Omental fat pad (tissue), 4 donors: ENCODE data around the gene CP. TPM values are rescaled to one million over a fixed set of nuclear protein-coding genes. Genes with fewer than 3 reads are reported as not detected.

Experiments
- ATAC-seq: fragments of 150-250 bp; one replicate; pipeline ENCODE4 v1.9.1; 2016; ENCODE audit warnings: mild to moderate bottlenecking, moderate library complexity; ENCODE audit not compliant: low FRiP score
- DNase-seq: peaks from one replicate; pipeline ENCODE4 v3.0.0-alpha.2; 2019; ENCODE audit warnings: low spot score
- total RNA-seq, 4 donors: library from RNA; depleted of rRNA; stranded (reverse); fragments of >200 nt; gene quantifications; one replicate each; pipeline ENCODE4 v1.1.0, GENCODE V29; 2016
- TF ChIP-seq, protein P1 (sequence below), 3 donors: fragments of 450-650 bp; IDR thresholded peaks; one replicate each; pipeline ENCODE4 v1.5.1; 2016 to 2017; ENCODE audit warnings: antibody characterized with exemption in 3 of 3, mild to moderate bottlenecking in 3 of 3, moderate library complexity in 2 of 3

Gene CP
- total RNA-seq, 4 donors from 2014 or later = 0.95 to 24.3 (median 9.3) TPM

DNA sequence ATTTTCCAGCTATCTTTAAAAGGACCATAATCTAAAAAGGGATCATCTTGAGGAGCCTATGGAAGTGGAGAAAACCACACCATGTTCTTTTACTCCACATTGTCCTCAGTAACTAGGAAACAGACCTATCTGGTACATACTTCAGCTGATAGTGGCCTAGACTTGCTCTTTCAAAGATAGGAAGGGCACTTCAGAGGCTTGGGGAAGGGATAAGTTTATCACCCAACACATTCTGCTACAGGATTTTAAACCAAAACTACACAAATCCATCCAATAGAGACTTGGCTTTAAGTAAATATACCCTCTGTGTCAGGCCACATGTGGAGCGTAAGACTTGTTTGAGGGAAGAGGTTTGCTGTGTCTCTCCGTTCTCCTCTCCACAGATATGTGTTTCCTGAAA is 35.4 kb downstream of the CP start:
- no peak for ATAC-seq
- TF ChIP-seq, protein P1, sequence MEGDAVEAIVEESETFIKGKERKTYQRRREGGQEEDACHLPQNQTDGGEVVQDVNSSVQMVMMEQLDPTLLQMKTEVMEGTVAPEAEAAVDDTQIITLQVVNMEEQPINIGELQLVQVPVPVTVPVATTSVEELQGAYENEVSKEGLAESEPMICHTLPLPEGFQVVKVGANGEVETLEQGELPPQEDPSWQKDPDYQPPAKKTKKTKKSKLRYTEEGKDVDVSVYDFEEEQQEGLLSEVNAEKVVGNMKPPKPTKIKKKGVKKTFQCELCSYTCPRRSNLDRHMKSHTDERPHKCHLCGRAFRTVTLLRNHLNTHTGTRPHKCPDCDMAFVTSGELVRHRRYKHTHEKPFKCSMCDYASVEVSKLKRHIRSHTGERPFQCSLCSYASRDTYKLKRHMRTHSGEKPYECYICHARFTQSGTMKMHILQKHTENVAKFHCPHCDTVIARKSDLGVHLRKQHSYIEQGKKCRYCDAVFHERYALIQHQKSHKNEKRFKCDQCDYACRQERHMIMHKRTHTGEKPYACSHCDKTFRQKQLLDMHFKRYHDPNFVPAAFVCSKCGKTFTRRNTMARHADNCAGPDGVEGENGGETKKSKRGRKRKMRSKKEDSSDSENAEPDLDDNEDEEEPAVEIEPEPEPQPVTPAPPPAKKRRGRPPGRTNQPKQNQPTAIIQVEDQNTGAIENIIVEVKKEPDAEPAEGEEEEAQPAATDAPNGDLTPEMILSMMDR (IDR thresholded peaks at IDR 0.05) = no peak
- DNase-seq = no peak

DNA sequence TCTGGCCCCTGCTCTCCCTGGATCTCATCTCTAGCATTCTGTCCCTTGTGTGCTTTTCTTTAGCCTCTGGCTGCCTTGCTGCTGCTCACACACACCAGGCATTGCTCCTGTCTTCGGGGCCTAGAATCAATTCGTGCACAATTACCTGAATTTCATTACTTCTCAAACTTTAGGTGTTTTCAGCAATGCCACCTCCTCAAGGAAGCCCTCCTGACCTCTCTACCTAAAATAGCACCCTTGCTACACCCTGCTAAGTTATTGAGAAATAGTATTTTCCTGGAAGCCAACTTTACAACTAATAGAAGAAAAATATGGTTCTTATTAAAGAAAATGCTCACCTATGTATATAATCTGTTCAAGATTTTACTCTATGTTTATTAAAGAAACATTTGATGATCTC is 40.4 kb downstream of the CP start:
- ATAC-seq (no peak), DNase-seq (no peak)
- TF ChIP-seq, protein P1 (IDR thresholded peaks at IDR 0.05) = no peak

DNA sequence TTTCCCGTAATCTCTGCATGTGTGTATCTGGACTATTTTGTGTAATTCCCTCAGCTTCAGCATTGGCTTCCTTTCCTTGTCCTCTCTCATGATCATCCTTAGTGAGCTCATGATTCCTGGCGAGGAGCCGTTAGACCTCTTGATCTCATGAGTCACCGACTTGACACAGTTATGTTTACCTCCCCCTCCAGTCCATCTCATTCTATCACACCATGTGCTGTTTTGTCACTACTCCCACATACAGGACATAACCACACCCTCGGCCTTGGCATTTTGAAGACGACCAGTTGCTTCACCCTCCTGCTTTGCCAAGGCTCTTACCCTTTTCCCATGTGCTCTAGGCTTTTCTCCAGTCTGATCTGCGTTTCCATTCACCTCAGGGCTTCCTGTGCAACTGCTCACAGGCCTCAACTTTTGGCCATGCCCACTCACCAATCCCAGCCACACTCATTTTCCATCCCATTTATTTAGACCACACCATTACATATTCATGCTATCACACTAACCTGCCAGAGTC is 41.5 kb downstream of the CP start:
- DNase-seq = peak; percentile 88
- TF ChIP-seq, protein P1 (IDR thresholded peaks at IDR 0.05) = no peak
- peak; percentile 98 for ATAC-seq

DNA sequence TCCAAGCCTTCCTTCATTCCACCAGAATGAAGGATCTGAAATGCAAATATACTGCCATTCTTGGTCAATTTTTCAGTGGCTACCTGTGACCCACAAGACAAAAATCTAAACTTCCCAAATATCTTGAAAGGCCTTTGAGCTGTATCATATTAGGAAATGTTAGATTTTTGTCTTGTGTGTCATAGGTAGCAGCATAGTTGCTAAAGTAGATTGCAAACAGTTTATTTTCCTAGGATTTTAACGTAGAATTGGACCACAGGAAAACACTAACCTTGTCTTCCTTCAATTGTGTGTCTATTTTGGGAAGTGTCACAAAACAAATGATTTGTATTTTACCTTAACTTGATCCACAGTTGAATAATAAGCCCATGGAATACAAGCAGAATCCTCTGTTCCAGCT is 42.4 kb downstream of the CP start:
- TF ChIP-seq, protein P1 (IDR thresholded peaks at IDR 0.05) = no peak
- ATAC-seq = peak; percentile 42
- no peak for DNase-seq

DNA sequence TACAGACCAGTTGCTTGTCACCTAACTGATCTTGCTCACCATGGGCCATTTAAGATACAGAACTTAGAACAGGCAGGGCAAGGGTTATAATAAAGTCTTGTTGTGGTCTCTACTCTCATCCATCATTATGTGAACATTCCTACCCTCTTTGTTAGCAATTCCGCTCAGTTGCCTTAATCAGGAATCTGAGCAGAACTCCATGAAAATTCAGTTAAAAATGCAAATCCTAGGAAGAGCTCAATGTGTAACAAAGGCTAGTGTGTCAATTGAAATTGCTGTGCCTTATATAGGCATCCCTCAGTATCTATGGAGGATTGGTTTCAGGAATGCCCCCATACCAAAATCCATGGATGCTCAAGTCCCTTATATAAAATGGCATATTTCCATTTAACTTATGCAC is 44.5 kb downstream of the CP start:
- DNase-seq = no peak
- TF ChIP-seq, protein P1 (IDR thresholded peaks at IDR 0.05) = no peak
- no peak for ATAC-seq

DNA sequence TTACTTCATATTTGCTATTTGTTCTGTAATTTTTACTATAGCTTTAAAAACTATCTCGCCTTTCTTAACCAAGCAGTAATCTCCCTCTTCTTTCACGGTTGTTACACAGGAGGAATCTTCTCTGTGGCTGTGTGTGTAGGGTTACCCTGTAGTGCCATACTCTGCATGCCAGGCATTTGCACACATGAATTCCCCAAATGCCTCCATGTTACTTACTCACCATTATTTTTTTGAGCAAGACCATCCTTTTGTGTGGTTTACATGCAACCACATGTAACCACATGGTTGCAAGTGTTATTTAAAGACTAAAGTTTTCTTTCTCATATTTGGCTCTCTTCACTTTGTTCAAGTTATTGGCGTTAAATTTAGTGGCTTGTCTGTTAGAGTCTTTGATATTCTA is 46.7 kb downstream of the CP start:
- ATAC-seq (no peak), DNase-seq (no peak)
- TF ChIP-seq, protein P1 (IDR thresholded peaks at IDR 0.05) = no peak

DNA sequence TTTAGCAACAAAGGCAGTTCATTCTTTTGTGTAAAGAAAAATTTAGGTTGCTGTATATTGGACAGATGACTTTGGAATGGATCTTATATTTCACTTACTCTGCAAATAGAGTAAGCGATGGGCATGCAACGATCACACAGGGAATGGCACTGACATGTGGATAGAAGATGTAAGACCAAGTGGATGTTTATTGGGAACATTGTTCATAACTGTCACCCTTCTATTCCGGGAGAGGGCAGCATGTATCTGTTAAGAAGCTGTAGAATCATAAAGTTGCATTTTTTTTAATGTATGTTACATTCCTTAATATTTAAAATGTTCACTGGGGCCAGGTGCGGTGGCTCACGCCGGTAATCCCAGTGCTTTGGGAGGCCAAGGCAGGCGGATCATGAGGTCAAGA is 51.0 kb downstream of the CP start:
- no peak for DNase-seq
- ATAC-seq = no peak
- TF ChIP-seq, protein P1 (IDR thresholded peaks at IDR 0.05) = no peak
